Activated T-helper 2 cell treated with anti-CD3 and anti-CD28 coated beads, Interferon-gamma antibody, Interleukin-2, Interleukin-4, amounts not matched to agents 10 μg/mL and 5 μg/mL and 100 μg/mL, durations not matched to agents 14 hours and 24 hours and 36 hours (primary cell): ENCODE measurements around the gene HMMR. TPM values are rescaled to one million over a fixed set of nuclear protein-coding genes. Genes with fewer than 3 reads are reported as not detected.
"Not testable (repeated sequence)": the region's sequence is repeated elsewhere in the genome, so short reads cannot be mapped to it uniquely, and the experiment has no call there.

Source experiments
- DNase-seq: peaks from one replicate; pipeline ENCODE4 v3.0.0; 2021; ENCODE audit warnings: low spot score
- H3K27ac Mint-ChIP-seq: one replicate; pipeline ENCODE4 v1.8.0; 2021; ENCODE audit warnings: mixed read lengths
- H3K27me3 Mint-ChIP-seq: one replicate; pipeline ENCODE4 v1.8.0; 2021; ENCODE audit warnings: low read depth, mixed read lengths
- H3K36me3 Mint-ChIP-seq: one replicate; pipeline ENCODE4 v1.8.0; 2021; ENCODE audit warnings: low read depth, mixed read lengths
- H3K4me1 Mint-ChIP-seq: one replicate; pipeline ENCODE4 v1.8.0; 2021; ENCODE audit warnings: low read depth, mixed read lengths
- H3K4me3 Mint-ChIP-seq: one replicate; pipeline ENCODE4 v1.8.0; 2021; ENCODE audit warnings: low read depth, mild to moderate bottlenecking, moderate library complexity, mixed read lengths
- H3K9me3 Mint-ChIP-seq: one replicate; pipeline ENCODE4 v1.8.0; 2021; ENCODE audit warnings: mixed read lengths
- intact Hi-C: fragments of 100-400 bp; cut with micrococcal nuclease; formaldehyde crosslinking; loops from one replicate; pipeline ENCODE4 v1.15.1; 2023
- total RNA-seq: library from RNA; stranded (reverse); gene quantifications from 2 replicates; pipeline ENCODE4 v1.2.3, GENCODE V29; 2022

The HMMR gene
- total RNA-seq, 1 donor from 2014 or later = 39.3 TPM

DNA sequence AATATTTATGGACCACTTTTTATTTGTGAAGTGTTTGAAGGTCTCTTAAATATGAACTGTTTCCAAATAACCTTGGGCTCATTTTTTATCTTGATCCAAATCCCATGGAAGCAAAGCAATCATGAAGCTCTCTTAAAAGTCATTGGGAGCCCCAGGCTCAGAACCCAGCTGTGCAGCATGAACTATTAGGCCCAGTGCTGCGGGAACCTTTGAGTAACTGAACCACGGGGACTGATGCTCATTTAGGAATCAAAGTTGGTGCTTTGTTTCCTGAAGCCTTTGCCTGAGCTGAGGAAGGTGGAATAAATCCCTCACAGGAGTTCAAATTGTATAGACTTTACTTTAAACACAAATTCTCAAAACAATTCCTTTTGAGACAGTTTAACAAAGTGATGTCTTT lies 72.8 kb downstream of the HMMR start:
- Mint-ChIP-seq H3K9me3 (no peaks in the 10 kb centered on the region), H3K4me1 (no peaks in the 10 kb centered on the region), H3K27ac (no peak overlapping the region), H3K27me3 (peaks cover 16% of the 10 kb centered on the region), H3K4me3 (no peak overlapping the region), H3K36me3 (no peaks in the 10 kb centered on the region)
- intact Hi-C loops = no loop called here
- DNase-seq = no peak

DNA sequence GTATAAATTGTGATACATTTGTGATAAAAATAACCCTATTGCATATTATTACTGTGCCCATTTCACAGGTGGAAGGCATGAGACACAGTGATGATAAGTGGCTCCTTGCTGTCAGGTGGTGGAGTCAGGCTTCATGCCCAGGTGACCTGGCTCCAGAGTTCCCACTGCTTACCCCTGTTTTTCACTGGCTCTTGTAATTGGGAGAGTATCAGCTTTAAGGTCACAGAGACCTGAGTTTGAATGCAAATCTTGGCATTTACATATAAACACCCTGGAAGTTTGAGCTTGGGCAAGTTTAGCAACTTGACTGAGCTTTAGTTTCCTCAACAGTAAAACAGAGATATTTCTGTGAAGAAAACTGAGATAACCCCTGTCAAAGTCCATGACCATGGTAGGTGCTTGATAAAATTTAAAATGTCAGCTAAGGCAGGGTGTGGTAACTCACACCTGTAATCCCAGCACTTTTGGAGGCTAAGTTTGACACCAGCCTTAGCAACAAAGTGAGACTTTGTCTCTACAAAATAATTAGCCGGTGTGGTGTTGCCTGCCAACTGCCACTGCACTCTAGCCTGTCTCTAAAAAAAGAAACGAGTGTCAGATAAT lies 74.2 kb downstream of the HMMR start:
- H3K27me3 Mint-ChIP-seq = peaks cover 19% of the 10 kb centered on the region
- DNase-seq = no peak
- no peaks in the 10 kb centered on the region for H3K36me3 Mint-ChIP-seq
- H3K4me3 Mint-ChIP-seq = no peak overlapping the region
- intact Hi-C loops = no loop called here
- no peaks in the 10 kb centered on the region for H3K9me3 Mint-ChIP-seq
- H3K27ac Mint-ChIP-seq = no peak overlapping the region
- no peaks in the 10 kb centered on the region for H3K4me1 Mint-ChIP-seq

DNA sequence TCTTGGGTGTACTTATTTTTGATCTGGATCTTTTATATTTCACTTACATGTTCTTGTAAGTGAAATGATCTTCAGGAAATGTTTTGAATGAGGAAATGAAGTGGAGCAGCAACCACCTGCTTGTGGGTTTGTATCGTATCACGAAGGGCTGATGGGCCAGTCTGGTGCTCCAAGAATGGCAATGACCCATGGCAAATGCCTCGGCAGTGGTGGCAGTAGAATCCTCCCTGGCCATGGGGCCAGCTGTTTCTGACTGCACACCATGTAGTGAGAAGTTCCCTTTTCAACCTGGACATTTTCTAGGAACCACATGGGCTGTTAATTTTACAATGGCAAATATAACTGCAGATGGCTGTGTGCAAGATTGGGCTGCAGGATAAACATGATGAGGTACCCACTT lies 74.9 kb downstream of the HMMR start:
- no peaks in the 10 kb centered on the region for H3K36me3 Mint-ChIP-seq
- H3K27ac Mint-ChIP-seq = no peak overlapping the region
- DNase-seq = no peak
- no peak overlapping the region for H3K4me3 Mint-ChIP-seq
- intact Hi-C loops = no loop called here
- no peaks in the 10 kb centered on the region for H3K4me1 Mint-ChIP-seq
- no peaks in the 10 kb centered on the region for H3K9me3 Mint-ChIP-seq
- H3K27me3 Mint-ChIP-seq = peaks cover 19% of the 10 kb centered on the region

DNA sequence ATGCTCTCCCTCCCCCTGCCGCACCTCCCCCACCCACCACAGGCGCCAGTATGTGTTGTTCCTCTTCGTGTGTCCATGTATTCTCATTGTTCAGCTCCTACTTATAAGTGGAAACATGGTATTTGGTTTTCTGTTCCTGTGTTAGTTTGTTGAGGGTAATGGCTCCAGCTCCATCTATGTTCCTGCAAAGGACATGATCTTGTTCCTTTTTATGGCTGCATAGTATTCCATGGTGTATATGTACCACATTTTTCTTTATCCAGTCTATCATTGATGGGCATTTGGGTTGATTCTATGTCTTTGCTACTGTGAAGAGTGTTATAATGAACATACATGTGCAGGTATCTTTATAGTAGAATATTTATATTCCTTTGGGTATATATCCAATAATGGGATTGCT lies 76.0 kb downstream of the HMMR start:
- peaks cover 20% of the 10 kb centered on the region for H3K27me3 Mint-ChIP-seq
- DNase-seq, H3K36me3 Mint-ChIP-seq, H3K4me1 Mint-ChIP-seq, H3K4me3 Mint-ChIP-seq, H3K9me3 Mint-ChIP-seq, H3K27ac Mint-ChIP-seq, intact Hi-C loops: not testable (repeated sequence)

DNA sequence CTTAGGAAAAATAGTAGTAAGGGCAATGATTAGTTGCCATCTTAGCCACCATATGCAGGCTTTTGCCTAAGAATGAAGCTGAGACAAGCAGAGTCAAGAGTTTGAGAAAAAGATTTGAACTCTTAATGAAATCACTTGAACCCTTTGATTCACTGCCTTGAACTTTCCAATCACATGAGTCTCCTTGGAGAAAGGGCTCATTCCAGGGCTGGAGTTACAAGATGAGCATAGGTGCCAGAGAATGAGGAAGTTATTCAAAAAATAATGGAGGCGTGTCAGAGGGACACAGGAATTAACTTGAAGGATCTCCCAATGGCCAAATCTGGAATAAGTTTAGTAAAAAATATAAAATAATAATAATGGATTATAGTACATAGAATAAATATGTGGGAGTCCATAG lies 80.3 kb downstream of the HMMR start:
- Mint-ChIP-seq H3K4me3 (no peak overlapping the region), H3K9me3 (no peaks in the 10 kb centered on the region), H3K27ac (no peak overlapping the region)

More for the DNA sequence above, 80.3 kb downstream of the HMMR start:
- intact Hi-C loops = no loop called here
- no peak for DNase-seq
- Mint-ChIP-seq H3K4me1 (no peaks in the 10 kb centered on the region), H3K36me3 (no peaks in the 10 kb centered on the region), H3K27me3 (peaks cover 14% of the 10 kb centered on the region)

Other genes with a start within 250 kb of the HMMR start
- 87.8 and 89.4 TPM in 2 replicates for gene CCNG1, start 23.0 kb upstream of the HMMR start, total RNA-seq
- gene NUDCD2, start 530 bp upstream of the HMMR start, total RNA-seq = 39.6 and 48.0 TPM in 2 replicates
- gene MAT2B, start 45.0 kb downstream of the HMMR start, total RNA-seq = 93.2 and 98.9 TPM in 2 replicates